Right lobe of liver (tissue), 6 donors: ENCODE results near the gene CAMTA1. TPM values are rescaled to one million over a fixed set of nuclear protein-coding genes. Genes with fewer than 3 reads are reported as not detected.
A peak's percentile ranks its signal among the peaks of the same experiment; 100 is the strongest.

Source experiments
- ATAC-seq, 4 donors: fragments of 200-7000 bp; cut with Tn5 transposase; one replicate each; pipeline ENCODE4 v1.9.1; 2020; ENCODE audit warnings: mild to moderate bottlenecking in 4 of 4, moderate library complexity in 4 of 4
- DNase-seq, 3 donors: peaks; one replicate each; pipeline ENCODE4 v3.0.0-alpha.2; 2020
- H3K27ac ChIP-seq, 3 donors: fragments of 200-600 bp; one replicate each; pipeline ENCODE4 v1.8.0; 2022
- H3K27me3 ChIP-seq, 2 donors: fragments of 200-600 bp; one replicate each; pipeline ENCODE4 v1.8.0; 2022
- H3K36me3 ChIP-seq, 4 donors: fragments of 200-600 bp; sonication (generic) in 1 of 4; one replicate each; pipeline versions ENCODE4 v1.5.1 to v1.8.0; 2017 to 2022; ENCODE audit warnings: control low read depth in 1 of 4
- H3K4me1 ChIP-seq, 4 donors: fragments of 200-600 bp; sonication (generic) in 1 of 4; one replicate each; pipeline versions ENCODE4 v1.5.1 to v1.8.0; 2017 to 2022; ENCODE audit warnings: control low read depth in 1 of 4
- H3K4me3 ChIP-seq, 3 donors: fragments of 200-600 bp; one replicate each; pipeline ENCODE4 v1.8.0; 2022
- H3K9me3 ChIP-seq, 4 donors: fragments of 200-600 bp; sonication (generic) in 1 of 4; one replicate each; pipeline versions ENCODE4 v1.5.1 to v1.8.0; 2017 to 2022; ENCODE audit warnings: control low read depth in 1 of 4
- CTCF ChIP-seq, 4 donors: fragments of 200-600 bp in 3 of 4; fragments of 450-650 bp in 1 of 4; IDR thresholded peaks; one replicate each; pipeline versions ENCODE4 v1.5.1 to v1.8.0; 2016 to 2022; ENCODE audit warnings: antibody characterized with exemption in 4 of 4, mild to moderate bottlenecking in 2 of 4
- POLR2A ChIP-seq: fragments of 450-650 bp; IDR thresholded peaks from one replicate; pipeline ENCODE4 v1.6.1; 2017; ENCODE audit warnings: antibody characterized with exemption, mild to moderate bottlenecking
- WGBS: methylation state at CpG from one replicate; pipeline ENCODE4 v1.1.6; 2018; ENCODE audit warnings: low coverage, low lambda C conversion rate; ENCODE audit not compliant: insufficient coverage; ENCODE audit errors: missing lambda C conversion rate; 5-methylcytosine and 5-hydroxymethylcytosine counted together
- intact Hi-C, 2 donors: fragments of 100-400 bp; cut with DNase I; formaldehyde crosslinking; loops; one replicate each; pipeline versions ENCODE4 v1.11.2 to v1.14.1; 2022
- total RNA-seq, 6 experiments: library from RNA; depleted of rRNA in 2 of 6; stranded (reverse); fragments of >200 nt in 2 of 6; fragmentation: NEBNext Ultra II Directional in 3 of 6; extraction: Animal tissue kit (Norgen Biotek cat#: 25700) in 3 of 6; gene quantifications; one replicate each; pipeline versions ENCODE4 v1.1.0 to v1.2.4, GENCODE V29; 2016 to 2023
- donor health status: DM: no; HTN: yes; CAD: no.
- donor health status: DM: no; HTN: no; CAD: no.
- donor health status: DM: no; HTN: no; CAD: no.
- donor health status: DM: no; HTN: yes; CAD: no.
- donor health status: DM: no; HTN: yes; CAD: no.

The CAMTA1 gene
- total RNA-seq, 6 experiments from 2014 or later = 32.3 to 49.4 (median 37.2) TPM

- no peak overlapping the region for H3K27ac ChIP-seq
- intact Hi-C loops = loop anchor here in 1 of 2 donors (10.0 kb wide), 1 partner anchor 188 kb away; no protein-coding TSS in a partner anchor
- no peaks in the 10 kb centered on the region for H3K36me3 ChIP-seq
- H3K4me1 ChIP-seq = no peaks in the 10 kb centered on the region
- no peaks in the 10 kb centered on the region for H3K9me3 ChIP-seq
- 67% methylated on average over 7 of the region's 17 CpGs for WGBS
- TF ChIP-seq CTCF (IDR thresholded peaks at IDR 0.05) (no peak), POLR2A (no peak)
- ATAC-seq (no peak), DNase-seq (no peak)
- H3K4me3 ChIP-seq = no peak overlapping the region
- no peaks in the 10 kb centered on the region for H3K27me3 ChIP-seq
Measured at GRCh38 chr1:7456722-7457082, 671.4 kb downstream of the CAMTA1 start.

GRCh38 chr1:7457811-7458210 is 672.6 kb downstream of the CAMTA1 start:
- ATAC-seq (no peak), DNase-seq (no peak)
- no peaks in the 10 kb centered on the region for H3K9me3 ChIP-seq
- no peaks in the 10 kb centered on the region for H3K36me3 ChIP-seq
- TF ChIP-seq CTCF (IDR thresholded peaks at IDR 0.05) (no peak), POLR2A (no peak)
- H3K4me3 ChIP-seq = no peak overlapping the region
- H3K4me1 ChIP-seq = no peaks in the 10 kb centered on the region
- intact Hi-C loops = loop anchor here in 1 of 2 donors (10.0 kb wide), 1 partner anchor 187 kb away; no protein-coding TSS in a partner anchor
- H3K27me3 ChIP-seq = no peaks in the 10 kb centered on the region
- WGBS = 46% methylated on average over 5 of the region's 15 CpGs
- H3K27ac ChIP-seq = no peak overlapping the region

GRCh38 chr1:7458946-7459345 is 673.7 kb downstream of the CAMTA1 start:
- Histone ChIP-seq H3K27ac (no peak overlapping the region), H3K4me3 (no peak overlapping the region), H3K36me3 (no peaks in the 10 kb centered on the region), H3K4me1 (no peaks in the 10 kb centered on the region), H3K27me3 (no peaks in the 10 kb centered on the region), H3K9me3 (no peaks in the 10 kb centered on the region)
- no peak for TF ChIP-seq POLR2A
- no peak for TF ChIP-seq CTCF (IDR thresholded peaks at IDR 0.05)
- no peak for DNase-seq
- ATAC-seq = peak in 1 of 4 donors; percentile 18
- 84% methylated on average over 3 of the region's 7 CpGs for WGBS
- intact Hi-C loops = loop anchor here in 1 of 2 donors (10.0 kb wide), 1 partner anchor 186 kb away; no protein-coding TSS in a partner anchor

GRCh38 chr1:7459914-7460313 is 674.7 kb downstream of the CAMTA1 start:
- Histone ChIP-seq H3K9me3 (no peaks in the 10 kb centered on the region), H3K4me3 (no peak overlapping the region), H3K4me1 (no peaks in the 10 kb centered on the region), H3K36me3 (no peaks in the 10 kb centered on the region), H3K27ac (no peak overlapping the region), H3K27me3 (no peaks in the 10 kb centered on the region)
- TF ChIP-seq POLR2A (no peak), CTCF (IDR thresholded peaks at IDR 0.05) (no peak)
- DNase-seq (no peak), ATAC-seq (no peak)
- WGBS = 0% methylated on average over 1 of the region's 11 CpGs
- intact Hi-C loops = loop anchor here in 1 of 2 donors (10.0 kb wide), 1 partner anchor 185 kb away; no protein-coding TSS in a partner anchor

- no peak for TF ChIP-seq POLR2A
- no peak for TF ChIP-seq CTCF (IDR thresholded peaks at IDR 0.05)
- WGBS = 49% methylated on average over 6 of the region's 6 CpGs
- H3K27me3 ChIP-seq = no peaks in the 10 kb centered on the region
Measured at GRCh38 chr1:7460807-7461206, 675.6 kb downstream of the CAMTA1 start.

More at GRCh38 chr1:7460807-7461206, 675.6 kb downstream of the CAMTA1 start:
- Histone ChIP-seq H3K27ac (no peak overlapping the region), H3K4me3 (no peak overlapping the region), H3K9me3 (no peaks in the 10 kb centered on the region), H3K36me3 (no peaks in the 10 kb centered on the region), H3K4me1 (no peaks in the 10 kb centered on the region)
- ATAC-seq (no peak), DNase-seq (no peak)
- intact Hi-C loops = no loop called here
